Adipose tissue (tissue), 3 donors: ENCODE data around the gene SPC24. TPM values are rescaled to one million over a fixed set of nuclear protein-coding genes. Genes with fewer than 3 reads are reported as not detected.
A peak's percentile ranks its signal among the peaks of the same experiment; 100 is the strongest.
"Not testable (repeated sequence)": the region's sequence is repeated elsewhere in the genome, so short reads cannot be mapped to it uniquely, and the experiment has no call there.

Experiments
- H3K27ac ChIP-seq: one replicate; pipeline ENCODE4 v1.5.1; 2013; ENCODE audit warnings: low read depth, low read length
- WGBS, 3 donors: extraction: QIAGEN DNeasy Blood & Tissue Kit; methylation state at CpG; one replicate each; pipeline ENCODE4 v1.1.7; 2013; 5-methylcytosine and 5-hydroxymethylcytosine counted together
- polyA plus RNA-seq, 3 donors: library from polyadenylated mRNA; stranded (reverse); fragments of 200-250 nt; gene quantifications; one replicate each; pipeline ENCODE4 v1.2.3, GENCODE V29; 2013
- donor health status: healthy with polysubstance abuse.
- donor health status: Bipolar disorder and iron deficiency.
- donor health status: healthy.

The SPC24 gene
- polyA plus RNA-seq, 3 donors, result 0.17 to 2.4 (median 0.30) TPM

DNA sequence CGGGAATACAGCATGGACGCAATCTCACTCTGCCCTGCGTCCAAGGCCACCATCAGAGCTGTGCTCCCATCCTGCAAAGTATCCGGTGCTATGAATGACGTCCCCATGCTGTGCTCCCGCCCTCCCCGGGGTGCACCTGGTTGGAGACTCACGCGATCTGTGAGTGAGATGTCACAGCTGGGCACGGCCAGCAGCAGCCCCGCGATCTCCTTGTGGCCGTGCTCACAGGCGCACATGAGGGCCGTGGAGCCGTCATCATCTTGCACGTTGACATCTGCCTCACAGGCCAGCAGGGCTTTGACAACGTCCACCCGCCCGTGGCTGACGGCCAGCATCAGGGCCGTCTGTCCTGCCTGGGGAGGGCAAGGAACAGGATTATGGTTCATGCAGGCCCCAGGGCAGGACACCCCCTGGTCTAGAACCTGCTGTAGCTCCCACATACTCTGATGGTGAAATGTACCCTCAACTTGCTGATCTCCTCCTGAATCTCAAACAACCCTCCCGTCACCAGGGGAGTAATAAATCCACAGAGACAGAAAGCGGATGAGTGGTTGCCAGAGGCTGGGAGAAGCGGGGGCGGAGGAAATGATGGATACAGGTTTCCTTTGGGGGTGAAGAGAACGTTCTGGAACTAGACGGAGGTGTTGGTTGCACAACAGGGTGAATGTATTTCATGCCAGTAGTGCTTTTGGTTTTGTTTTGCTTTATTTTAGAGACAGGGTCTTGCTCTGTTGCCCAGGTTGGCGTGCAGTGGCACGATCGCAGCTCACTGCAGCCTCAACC, 14.5 kb upstream of the SPC24 start:
- no peak overlapping the region for H3K27ac ChIP-seq
- WGBS, 3 donors, result 78 to 88% (median 79%) methylated on average over 31 of the region's 31 CpGs

DNA sequence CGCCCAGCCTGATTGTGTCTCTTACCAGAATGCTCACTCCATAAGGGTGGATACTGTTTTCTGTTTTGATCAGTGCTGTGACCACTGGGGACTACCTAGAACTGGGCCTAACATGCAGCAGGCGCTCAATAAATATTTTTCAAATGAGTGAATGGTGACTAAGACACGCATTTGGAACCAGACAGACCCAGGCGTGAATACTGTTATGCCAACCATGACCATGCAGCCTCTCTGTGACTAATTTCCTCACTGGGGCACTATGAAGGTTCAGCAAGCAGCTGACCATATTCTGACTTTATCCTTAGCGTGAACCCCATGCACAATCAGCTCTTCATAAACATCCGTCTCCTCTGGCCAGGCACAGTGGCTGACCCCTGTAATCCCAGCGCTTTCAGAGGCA, 13.0 kb upstream of the SPC24 start:
- 86 to 97% (median 92%) methylated on average over 7 of the region's 7 CpGs for WGBS, 3 donors
- no peak overlapping the region for H3K27ac ChIP-seq

DNA sequence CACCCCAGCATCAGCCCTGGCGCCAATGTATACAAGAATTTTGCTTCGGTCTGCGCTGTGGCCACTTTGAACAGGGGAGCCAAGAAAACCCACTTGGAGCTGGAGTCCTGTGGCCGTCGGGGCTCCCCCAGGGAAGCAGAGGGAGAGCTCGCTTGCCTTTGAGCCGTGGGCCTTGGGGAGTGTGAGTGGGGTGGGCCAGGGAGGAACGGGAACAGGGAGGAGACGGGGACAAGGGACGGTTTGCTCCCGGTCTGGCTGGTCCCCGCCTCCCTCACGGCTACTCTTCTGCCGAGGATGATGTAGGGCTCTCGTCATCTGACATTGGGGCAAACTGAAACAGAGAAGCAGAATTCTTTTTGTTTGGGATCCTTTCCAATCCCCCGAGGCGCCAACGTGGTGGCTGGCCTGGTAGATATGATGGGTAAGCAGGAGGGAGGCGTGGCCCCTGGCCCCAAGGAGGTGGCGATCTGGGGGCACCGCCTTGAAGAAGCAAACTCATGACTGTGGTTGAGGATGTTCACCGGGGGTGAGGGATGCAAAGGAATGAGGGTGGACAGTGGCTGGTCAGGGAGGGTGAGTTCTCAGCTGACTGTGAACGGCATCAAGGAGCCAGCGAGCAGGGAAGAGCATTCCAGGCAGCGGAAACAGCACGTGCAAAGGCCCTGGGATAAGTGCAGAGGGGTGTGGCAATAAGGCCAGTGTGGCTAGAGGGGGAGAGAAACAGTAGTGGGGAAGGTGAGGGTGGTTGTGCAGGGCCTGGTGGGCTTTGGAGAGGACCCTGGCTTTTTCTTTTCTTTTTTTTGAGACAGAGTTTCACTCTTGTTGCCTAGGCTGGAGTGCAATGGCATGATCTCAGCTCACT, 10.9 kb upstream of the SPC24 start:
- no peak overlapping the region for H3K27ac ChIP-seq
- 63 to 82% (median 71%) methylated on average over 25 to 26 of the region's 26 CpGs for WGBS, 3 donors

DNA sequence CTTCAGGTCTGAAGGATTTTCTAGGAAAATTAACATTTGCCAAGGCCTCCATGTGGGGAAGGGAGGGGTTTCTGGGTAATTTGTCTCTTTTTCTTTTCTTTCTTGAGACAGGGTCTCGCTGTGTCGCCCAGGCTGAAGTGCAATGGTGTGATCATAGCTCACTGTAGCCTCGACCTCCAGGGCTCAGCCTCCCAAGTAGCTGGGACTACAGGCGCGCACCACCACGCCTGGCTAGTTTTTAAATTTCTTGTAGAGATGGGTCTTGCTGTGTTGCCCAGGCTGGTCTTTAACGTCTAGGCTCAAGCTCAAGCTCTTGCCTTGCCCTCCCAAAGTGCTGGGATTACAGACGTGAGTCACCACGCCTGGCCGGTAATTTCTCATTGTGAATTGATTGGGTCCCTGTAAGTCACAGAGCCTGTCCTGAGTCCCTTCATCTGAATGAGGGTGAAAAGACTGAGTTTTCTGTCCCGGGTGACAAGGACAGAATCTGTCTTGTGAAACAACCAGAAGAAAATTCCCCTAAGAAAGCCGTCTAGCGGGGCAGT, 10.0 kb upstream of the SPC24 start:
- 72 to 88% (median 82%) methylated on average over 13 of the region's 13 CpGs for WGBS, 3 donors
- peak overlapping the region; percentile 17 for H3K27ac ChIP-seq

DNA sequence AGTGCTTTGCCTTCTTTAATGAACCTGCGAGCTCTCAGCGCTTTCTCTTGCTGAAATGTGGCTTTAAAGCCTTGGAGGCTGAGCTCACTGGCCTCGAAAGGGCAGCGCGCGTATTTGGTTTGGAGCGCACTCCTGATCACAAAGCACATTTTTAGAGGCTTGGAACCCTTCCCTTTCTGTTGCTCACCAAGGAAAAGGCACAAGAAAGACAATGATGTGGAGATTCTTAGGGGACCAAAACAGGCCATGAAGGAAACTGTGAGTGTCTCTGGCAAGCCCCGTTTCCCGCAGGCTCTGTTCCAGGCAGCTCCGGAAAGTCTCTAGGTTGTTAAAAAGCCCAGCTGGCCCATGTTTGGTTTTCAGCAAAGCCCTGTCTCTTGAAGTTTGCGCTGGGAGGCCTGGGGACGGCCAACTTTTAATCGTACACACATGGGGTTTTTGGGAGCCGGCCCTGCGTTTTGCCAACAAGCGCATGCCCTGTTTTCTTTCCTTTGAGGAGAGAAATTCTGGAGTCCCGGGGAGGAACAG, 9.4 kb upstream of the SPC24 start:
- 37 to 74% (median 51%) methylated on average over 17 of the region's 17 CpGs for WGBS, 3 donors
- H3K27ac ChIP-seq, result peak overlapping the region; percentile 51

DNA sequence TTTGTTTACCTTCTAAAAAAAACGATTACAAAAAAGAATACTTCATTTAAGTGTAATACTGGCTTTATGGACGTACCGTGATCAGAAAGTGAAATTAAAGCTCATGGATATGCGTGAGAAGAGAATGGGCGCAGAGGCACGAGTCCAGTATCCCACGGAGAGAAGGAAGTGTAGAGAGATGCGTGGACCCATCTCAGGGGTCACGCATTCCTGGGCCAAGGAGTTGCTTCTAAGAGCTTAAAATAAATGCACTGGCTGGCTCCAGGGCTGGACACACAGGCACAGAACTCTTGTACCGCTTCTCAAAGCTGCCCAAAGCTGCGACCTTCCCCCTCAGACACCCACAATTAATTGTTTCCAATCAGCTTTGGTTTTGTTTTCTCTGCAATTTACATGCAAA, 8.7 kb upstream of the SPC24 start:
- no peak overlapping the region for H3K27ac ChIP-seq
- WGBS, 3 donors, result 72 to 82% (median 73%) methylated on average over 11 of the region's 11 CpGs

DNA sequence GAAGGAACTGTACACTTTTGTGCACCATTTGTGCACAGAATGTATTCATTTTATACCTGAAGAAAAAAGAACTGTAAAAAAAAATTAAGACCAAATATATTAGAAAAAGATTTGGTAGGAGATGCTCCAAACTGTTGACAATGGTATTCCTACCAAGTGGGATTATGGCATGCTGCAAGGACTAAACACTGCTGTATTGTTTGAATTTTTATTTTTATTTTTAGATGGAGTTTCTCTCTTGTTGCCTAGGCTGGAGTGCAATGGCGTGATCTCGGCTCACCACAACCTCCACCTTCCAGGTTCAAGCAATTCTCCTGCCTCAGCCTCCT, 4.8 kb upstream of the SPC24 start:
- not testable (repeated sequence) for H3K27ac ChIP-seq
- WGBS, 3 donors, result 95 to 100% (median 97%) methylated on average over 2 of the region's 2 CpGs

DNA sequence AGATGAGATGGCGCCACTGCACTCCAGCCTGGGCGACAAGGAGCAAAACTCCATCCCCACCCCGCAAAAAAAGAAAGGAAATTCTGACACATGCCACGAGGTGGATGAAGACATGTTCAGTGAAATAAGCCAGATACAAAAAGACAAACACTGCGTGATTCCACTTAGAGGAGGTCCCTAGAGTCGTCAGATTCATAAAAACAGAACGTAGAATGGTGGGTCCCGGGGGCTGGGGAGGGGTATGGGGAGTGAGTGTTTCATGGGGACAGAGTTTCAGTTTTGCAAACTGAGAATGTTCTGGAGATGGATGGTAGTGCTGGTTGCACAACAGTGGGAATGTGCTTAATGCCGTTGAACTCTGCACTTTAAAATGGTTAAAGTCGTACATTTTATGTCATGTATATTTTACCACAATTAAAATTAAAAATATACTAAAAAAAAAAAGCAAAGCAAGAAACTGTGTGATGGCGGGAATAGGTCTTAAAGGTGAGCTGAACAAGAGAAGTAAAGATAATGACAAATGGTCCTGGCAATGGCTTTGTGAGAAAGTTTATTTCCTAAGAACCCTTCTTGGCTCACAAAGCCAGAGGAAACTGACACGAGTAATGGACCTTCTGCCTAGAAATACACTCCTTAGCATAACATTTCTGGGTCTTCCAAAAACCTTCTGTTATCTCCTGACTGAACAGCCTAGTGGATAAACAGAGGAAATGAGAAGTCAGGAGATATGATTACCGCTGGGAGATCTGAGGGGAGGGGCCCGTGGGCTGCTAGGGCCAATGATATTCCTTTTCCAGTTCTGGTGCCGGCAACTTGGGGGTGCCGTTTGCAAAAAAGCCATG, 4.2 kb upstream of the SPC24 start:
- WGBS, 3 donors, result 40 to 59% (median 41%) methylated on average over 16 of the region's 16 CpGs
- no peak overlapping the region for H3K27ac ChIP-seq

DNA sequence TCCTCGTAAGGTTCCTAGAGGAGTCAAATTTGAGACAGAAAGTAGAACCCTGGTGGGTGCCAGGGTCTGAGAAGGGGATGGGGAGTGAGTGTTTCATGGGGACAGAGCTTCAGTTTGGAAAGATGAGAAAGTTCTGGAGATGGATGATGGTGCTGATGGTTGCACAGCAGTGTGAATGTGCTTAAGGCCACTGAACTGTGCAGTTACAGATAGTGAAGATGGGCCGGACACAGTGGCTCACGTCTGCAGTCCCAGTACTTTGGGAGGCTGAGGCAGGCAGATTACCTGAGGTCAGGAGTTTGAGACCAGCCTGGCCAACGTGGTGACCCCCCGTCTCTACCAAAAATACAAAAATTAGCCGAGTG, 917 bp downstream of the SPC24 start:
- 48 to 54% (median 49%) methylated on average over 6 of the region's 6 CpGs for WGBS, 3 donors
- H3K27ac ChIP-seq, result no peak overlapping the region

DNA sequence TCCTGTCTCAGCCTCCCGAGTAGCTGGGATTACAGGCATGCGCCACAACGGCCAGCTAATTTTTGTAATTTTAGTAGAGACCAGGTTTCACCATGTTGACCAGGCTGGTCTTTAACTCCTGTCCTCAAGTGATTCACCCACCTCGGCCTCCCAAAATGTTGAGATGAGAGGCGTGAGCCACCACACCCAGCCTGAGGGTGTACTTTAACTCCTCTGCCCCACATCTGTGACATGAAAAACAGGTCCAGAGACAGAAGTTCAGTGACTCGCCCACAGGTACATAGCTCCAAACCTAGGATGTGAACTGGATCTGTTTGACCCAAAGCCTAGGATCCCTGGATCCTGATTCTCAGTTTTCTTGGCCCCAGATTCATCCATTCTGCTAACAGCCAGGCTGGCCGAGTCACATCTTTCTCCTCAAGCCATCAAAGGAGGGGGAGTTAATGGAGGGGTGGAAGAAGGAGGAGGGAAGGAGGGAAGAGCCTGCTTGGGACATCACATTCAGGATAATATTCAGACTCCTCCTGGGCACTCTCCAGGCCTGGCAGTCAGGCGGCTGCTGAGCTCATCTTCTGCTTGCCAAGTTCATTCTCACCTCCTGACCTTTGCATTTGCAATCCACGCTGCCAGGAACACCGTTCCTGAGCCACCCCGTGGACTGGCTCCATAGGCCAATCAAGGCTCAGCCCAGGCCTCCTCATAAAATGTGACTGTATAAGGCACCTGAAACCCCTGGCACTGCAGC, 3.1 kb downstream of the SPC24 start:
- 63 to 69% (median 64%) methylated on average over 11 of the region's 11 CpGs for WGBS, 3 donors

DNA sequence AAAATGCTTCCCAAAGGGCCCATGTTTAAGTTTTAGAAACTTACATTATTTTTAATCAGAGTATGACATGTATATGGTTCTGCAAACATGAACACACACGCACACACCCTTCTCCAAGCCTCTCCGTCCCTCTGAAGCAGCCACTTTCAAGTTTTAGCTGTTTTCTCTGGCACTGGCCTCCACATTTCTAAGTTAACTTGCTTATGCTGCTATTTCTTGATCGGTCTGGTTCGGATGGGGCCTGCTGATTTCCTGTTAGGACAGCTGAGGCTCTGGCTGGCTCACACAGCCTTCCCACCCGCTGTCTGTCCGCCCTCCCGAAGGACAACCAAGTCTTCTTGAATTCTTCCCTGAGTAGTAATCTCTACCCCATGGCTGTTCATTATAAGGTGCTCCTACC, 4.4 kb downstream of the SPC24 start:
- WGBS, 3 donors, result 53 to 84% (median 57%) methylated on average over 7 of the region's 7 CpGs
- no peak overlapping the region for H3K27ac ChIP-seq

More for the DNA sequence above, 3.1 kb downstream of the SPC24 start:
- H3K27ac ChIP-seq, result no peak overlapping the region

DNA sequence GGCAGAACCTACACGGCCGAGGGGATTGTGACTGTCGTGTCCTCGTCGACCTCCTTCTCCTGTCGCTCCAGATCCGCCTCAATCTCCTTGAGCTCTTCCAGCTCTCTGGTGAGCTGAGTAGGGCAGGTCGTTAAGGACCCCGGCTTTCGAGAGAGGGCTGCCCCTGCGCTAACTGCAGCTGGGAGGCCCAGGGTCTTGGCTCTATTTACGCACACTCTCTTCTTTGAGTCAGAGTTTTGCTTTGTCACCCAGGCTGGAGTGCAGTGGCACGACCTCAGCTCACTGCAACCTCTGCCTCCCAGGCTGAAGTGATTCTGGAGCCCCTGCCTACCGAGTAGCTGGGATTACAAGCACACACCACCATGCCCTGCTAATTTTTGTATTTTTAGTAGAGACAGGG, 7.6 kb downstream of the SPC24 start:
- WGBS, 3 donors, result 89 to 94% (median 91%) methylated on average over 14 of the region's 14 CpGs
- no peak overlapping the region for H3K27ac ChIP-seq

DNA sequence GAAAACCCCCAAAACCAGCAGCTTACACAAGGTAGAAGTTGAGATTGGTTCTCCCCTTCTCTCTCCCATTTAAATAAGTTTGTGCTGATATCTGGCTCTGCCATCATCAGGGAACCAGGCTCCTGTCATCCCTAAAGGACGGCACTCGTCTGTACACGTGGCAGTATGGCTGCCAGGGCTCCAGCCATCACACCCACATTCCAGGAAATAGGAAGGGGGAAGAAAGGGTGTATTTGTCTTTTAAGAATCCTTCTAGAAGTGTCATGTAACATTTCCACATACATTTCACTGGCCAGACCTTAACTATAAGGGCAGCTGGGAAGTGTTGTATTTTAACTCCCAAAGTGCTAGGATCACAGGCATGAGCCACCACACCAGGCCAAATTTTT, 10.1 kb downstream of the SPC24 start:
- H3K27ac ChIP-seq, result no peak overlapping the region
- 94 to 100% (median 97%) methylated on average over 3 of the region's 3 CpGs for WGBS, 3 donors

DNA sequence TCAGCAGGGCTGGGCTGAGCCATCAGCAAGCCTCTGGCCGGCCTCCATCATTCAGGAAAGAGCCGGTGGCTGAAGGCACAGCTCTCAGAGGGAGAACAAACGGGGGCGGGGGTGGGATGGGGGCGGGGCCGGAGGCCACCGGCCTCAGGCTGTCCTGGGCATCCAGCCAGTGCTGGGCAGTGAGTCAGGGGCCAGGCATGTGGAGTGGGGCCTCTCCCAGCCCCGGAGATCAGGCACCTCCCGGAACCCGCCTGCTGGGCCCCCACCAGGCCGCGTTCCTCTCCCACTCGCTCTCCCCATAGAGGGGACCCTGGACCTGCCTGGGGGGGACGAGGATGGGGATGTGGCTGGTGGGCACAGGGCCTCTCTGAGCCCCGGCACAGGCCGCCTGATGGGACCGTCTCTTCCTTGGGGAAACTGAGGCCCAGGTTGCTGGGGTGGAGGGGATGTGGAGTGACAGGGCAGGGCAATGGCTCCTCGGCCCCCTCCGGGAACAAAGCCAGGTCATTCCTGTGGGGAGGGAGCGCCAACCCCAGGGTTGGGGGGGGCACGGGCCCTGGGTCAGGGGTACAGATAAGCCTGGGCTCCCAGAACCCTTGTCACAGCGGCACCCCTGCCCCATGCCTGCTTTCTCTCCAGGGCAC, 12.9 kb downstream of the SPC24 start:
- 5 to 28% (median 7%) methylated on average over 22 of the region's 22 CpGs for WGBS, 3 donors
- H3K27ac ChIP-seq, result peak overlapping the region; percentile 98

DNA sequence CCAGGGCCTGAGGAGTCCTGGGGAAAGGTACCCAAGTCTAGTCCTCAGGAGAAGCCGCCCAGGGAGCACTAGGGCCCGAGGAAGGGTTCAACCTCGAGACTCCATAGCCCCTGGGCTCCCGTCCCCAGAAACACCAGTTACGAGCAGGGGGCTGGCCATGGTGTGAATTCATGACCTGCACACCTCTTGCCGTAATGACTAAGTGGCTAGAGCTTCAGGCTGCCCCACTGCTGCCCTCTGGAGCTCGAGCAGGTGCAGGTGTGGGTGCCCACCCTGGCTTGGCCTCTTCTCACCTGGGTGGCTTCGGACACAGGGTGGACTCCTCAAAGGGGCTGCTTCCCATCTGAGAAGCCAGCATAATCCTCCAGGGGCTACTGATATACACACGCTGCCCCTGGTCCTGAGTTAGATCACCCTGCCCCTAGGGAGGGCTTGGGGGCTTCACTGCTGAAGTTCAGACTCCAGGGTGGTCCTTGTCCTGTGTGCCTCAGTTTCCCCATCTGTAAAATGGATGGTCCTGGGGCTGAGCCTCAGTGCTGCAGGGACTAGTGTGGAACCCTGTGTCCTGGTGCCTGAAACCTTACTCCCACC, 13.6 kb downstream of the SPC24 start:
- no peak overlapping the region for H3K27ac ChIP-seq
- WGBS, 3 donors, result 73 to 79% (median 78%) methylated on average over 9 of the region's 9 CpGs

DNA sequence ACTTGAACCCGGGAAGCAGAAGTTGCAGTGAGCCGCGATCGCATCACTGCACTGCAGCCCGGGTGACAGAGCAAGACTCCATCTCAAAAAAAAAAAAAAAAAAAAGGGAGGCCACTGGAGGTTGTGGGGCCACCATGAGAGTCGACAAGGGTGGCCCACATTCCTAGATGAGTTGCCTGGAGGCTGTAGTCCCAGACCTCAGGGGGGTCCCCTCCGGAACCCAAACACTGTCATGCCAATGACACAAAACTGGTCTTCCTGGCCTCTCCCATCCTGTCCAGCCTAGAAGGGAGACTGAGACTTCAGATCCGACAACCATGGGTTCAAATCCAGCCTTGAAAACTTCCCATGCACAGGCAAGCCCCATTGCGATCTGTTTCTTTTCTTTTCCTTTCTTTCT, 14.7 kb downstream of the SPC24 start:
- H3K27ac ChIP-seq, result no peak overlapping the region
- WGBS, 3 donors, result 89 to 96% (median 95%) methylated on average over 9 of the region's 9 CpGs

DNA sequence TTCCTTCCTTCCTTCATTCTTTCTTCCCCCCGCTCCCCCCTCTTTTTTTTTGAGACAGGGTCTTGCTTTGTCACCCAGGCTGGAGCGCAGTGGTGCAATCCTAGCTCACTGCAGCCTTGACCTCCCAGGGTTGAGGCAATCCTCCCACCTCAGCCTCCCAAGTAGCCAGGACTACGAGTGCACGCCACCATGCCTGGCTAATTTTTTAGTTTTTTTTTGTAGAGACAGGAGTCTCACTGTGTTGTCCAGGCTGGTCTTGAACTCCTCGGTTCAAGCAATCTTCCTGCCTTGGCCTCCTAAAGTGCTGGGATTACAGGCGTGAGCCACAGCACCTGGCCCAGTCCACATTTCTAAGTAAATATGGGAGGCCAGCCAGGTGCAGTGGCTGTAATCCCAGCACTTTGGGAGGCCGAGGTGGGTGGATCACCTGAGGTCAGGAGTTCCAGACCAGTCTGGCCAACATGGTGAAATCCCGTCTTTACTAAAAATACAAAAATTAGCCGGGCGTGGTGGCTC, 15.5 kb downstream of the SPC24 start:
- H3K27ac ChIP-seq, result not testable (repeated sequence)
- 58 to 92% (median 84%) methylated on average over 10 of the region's 10 CpGs for WGBS, 3 donors
